KMS-11 (cell line): ENCODE measurements around the gene NRG2.

Experiments
- H2AFZ ChIP-seq: fragments of 200-600 bp; sonication (generic); 2 replicates; pipeline ENCODE4 v1.6.1; 2016; ENCODE audit warnings: antibody characterized with exemption, mixed run types, low read depth
- H3K27ac ChIP-seq: fragments of 200-600 bp; sonication (generic); 2 replicates; pipeline ENCODE4 v1.6.1; 2016; ENCODE audit warnings: mild to moderate bottlenecking, mixed run types
- H3K27me3 ChIP-seq: fragments of 200-600 bp; sonication (generic); 2 replicates; pipeline ENCODE4 v1.6.1; 2017; ENCODE audit warnings: mild to moderate bottlenecking, low read depth, mixed run types, moderate library complexity; ENCODE audit not compliant: insufficient read depth
- H3K36me3 ChIP-seq: fragments of 200-600 bp; sonication (generic); 2 replicates; pipeline ENCODE4 v1.6.1; 2017; ENCODE audit warnings: mild to moderate bottlenecking, mixed run types; ENCODE audit not compliant: insufficient read depth
- H3K4me1 ChIP-seq: fragments of 200-600 bp; sonication (generic); 2 replicates; pipeline ENCODE4 v1.6.1; 2016; ENCODE audit warnings: mild to moderate bottlenecking, low read depth, mixed run types; ENCODE audit not compliant: poor library complexity, severe bottlenecking
- H3K4me2 ChIP-seq: fragments of 200-600 bp; sonication (generic); 2 replicates; pipeline ENCODE4 v1.7.0; 2016; ENCODE audit warnings: mild to moderate bottlenecking, mixed run types
- H3K4me3 ChIP-seq: fragments of 200-600 bp; sonication (generic); IDR thresholded peaks from 2 replicates; pipeline ENCODE4 v1.6.1; 2017; ENCODE audit warnings: low read depth, low read length, mixed read lengths; ENCODE audit not compliant: insufficient read depth
- H3K79me2 ChIP-seq: fragments of 200-600 bp; sonication (generic); 2 replicates; pipeline ENCODE4 v1.6.1; 2016; ENCODE audit warnings: low read depth, mixed run types; ENCODE audit not compliant: insufficient read depth
- H3K9ac ChIP-seq: fragments of 200-600 bp; sonication (generic); 2 replicates; pipeline ENCODE4 v1.6.1; 2016; ENCODE audit warnings: mild to moderate bottlenecking, mixed run types
- H4K20me1 ChIP-seq: fragments of 200-600 bp; sonication (generic); 2 replicates; pipeline ENCODE4 v1.6.1; 2016; ENCODE audit warnings: mild to moderate bottlenecking, mixed run types; ENCODE audit not compliant: insufficient read depth
- CTCF ChIP-seq: fragments of 200-600 bp; sonication (generic); conservative IDR thresholded peaks from 2 replicates; pipeline ENCODE4 v1.6.1; 2017; ENCODE audit warnings: low read depth, mild to moderate bottlenecking, antibody characterized with exemption, low read length, moderate library complexity, mixed read lengths

Gene NRG2

GRCh38 chr5:139839918-139840317 lies 203.2 kb downstream of the NRG2 start:
- TF ChIP-seq CTCF = no peak
- Histone ChIP-seq H4K20me1 (no peaks in the 10 kb centered on the region), H3K4me2 (no peak overlapping the region), H3K27me3 (no peaks in the 10 kb centered on the region), H3K79me2 (no peaks in the 10 kb centered on the region), H3K27ac (no peak overlapping the region), H3K4me3 (no peak overlapping the region), H3K9ac (no peak overlapping the region), H3K36me3 (no peaks in the 10 kb centered on the region), H2AFZ (no peak overlapping the region), H3K4me1 (no peaks in the 10 kb centered on the region)

- H2AFZ ChIP-seq = no peak overlapping the region
- H3K4me1 ChIP-seq = no peaks in the 10 kb centered on the region
- no peaks in the 10 kb centered on the region for H3K36me3 ChIP-seq
- H3K9ac ChIP-seq = no peak overlapping the region
- H3K27me3 ChIP-seq = no peaks in the 10 kb centered on the region
- H3K79me2 ChIP-seq = no peaks in the 10 kb centered on the region
- H3K4me3 ChIP-seq = no peak overlapping the region
- TF ChIP-seq CTCF = no peak
- no peak overlapping the region for H3K4me2 ChIP-seq
- H4K20me1 ChIP-seq = no peaks in the 10 kb centered on the region
- H3K27ac ChIP-seq = no peak overlapping the region
Observed at GRCh38 chr5:139839232-139839815, 203.8 kb downstream of the NRG2 start.

GRCh38 chr5:139838381-139839197 lies 204.5 kb downstream of the NRG2 start:
- H3K27ac ChIP-seq = no peak overlapping the region
- H3K4me1 ChIP-seq = no peaks in the 10 kb centered on the region
- H4K20me1 ChIP-seq = no peaks in the 10 kb centered on the region
- H3K36me3 ChIP-seq = no peaks in the 10 kb centered on the region
- H3K4me3 ChIP-seq = no peak overlapping the region
- H2AFZ ChIP-seq = no peak overlapping the region
- H3K27me3 ChIP-seq = no peaks in the 10 kb centered on the region
- no peak overlapping the region for H3K9ac ChIP-seq
- H3K79me2 ChIP-seq = no peaks in the 10 kb centered on the region
- no peak for TF ChIP-seq CTCF
- H3K4me2 ChIP-seq = no peak overlapping the region

- no peaks in the 10 kb centered on the region for H3K27me3 ChIP-seq
- H3K9ac ChIP-seq = no peak overlapping the region
- H3K79me2 ChIP-seq = no peaks in the 10 kb centered on the region
- H3K4me1 ChIP-seq = no peaks in the 10 kb centered on the region
- no peak overlapping the region for H3K4me2 ChIP-seq
- H3K4me3 ChIP-seq = no peak overlapping the region
- H2AFZ ChIP-seq = no peak overlapping the region
- no peaks in the 10 kb centered on the region for H4K20me1 ChIP-seq
- no peaks in the 10 kb centered on the region for H3K36me3 ChIP-seq
- H3K27ac ChIP-seq = no peak overlapping the region
- no peak for TF ChIP-seq CTCF
Observed at GRCh38 chr5:139837711-139838380, 205.3 kb downstream of the NRG2 start.
